HG03558 (cell line): ENCODE data around the gene SNRPD3.
"Not testable (repeated sequence)": the region's sequence is repeated elsewhere in the genome, so short reads cannot be mapped to it uniquely, and the experiment has no call there.

Source experiments
- ATAC-seq: cut with Tn5 transposase; IDR thresholded peaks from one replicate; pipeline ENCODE4 v1.9.1; 2021; ENCODE audit warnings: moderate number of reproducible peaks; ENCODE audit not compliant: unreplicated experiment; ENCODE audit errors: extremely low read depth

The SNRPD3 gene

GRCh38 chr22:24589518-24590030 lies 33.8 kb downstream of the SNRPD3 start:
- ATAC-seq, result no peak

GRCh38 chr22:24590596-24591173 lies 34.9 kb downstream of the SNRPD3 start:
- ATAC-seq, result no peak

DNA sequence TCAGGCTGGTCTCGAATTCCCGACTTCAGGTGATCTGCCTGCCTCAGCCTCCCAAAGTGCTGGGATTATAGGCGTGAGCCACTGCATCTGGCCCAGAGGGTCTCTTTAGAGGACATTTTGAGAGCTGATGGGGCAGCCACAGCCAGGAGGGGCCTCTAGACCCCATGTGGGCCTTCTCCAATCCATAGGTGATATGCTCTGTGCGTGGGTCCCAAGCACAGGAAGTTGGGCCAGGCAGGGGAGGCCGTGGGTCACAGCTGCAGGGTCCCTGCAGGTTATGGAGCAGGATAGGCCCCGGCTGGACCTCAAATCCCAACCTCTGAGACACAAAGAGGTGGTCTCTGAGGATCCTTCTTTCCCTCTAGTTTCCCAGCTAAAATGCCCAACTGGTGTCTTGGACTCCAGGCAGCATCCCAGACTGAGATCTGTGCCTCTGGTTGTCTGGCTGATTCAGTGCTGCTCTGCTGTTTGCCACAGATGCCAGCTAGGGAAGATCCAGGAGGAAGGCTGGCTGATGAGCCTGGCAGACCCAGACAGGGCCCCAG lies 35.6 kb downstream of the SNRPD3 start:
- no peak for ATAC-seq

- ATAC-seq, result no peak
Observed at GRCh38 chr22:24592058-24592850, 36.5 kb downstream of the SNRPD3 start.

GRCh38 chr22:24592851-24593558 lies 37.2 kb downstream of the SNRPD3 start, which contains the start of gene LRRC75B:
Gene LRRC75B, minus strand, starts transcription at chr22:24593073. Its CDS starts 34 bp downstream, at chr22:24593039.
- no peak for ATAC-seq

DNA sequence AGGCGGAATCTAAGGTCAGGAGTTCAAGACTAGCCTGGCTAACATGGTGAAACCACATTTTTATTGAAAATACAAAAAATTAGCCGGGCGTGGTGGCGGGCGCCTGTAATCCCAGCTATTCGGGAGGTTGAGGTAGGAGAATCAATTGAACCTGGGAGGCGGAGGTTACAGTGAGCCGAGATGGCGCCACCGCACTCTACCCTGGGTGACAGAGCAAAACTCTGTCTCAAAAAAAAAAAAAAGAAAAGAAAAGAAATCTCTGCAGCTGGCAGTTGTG lies 37.7 kb downstream of the SNRPD3 start:
- not testable (repeated sequence) for ATAC-seq

DNA sequence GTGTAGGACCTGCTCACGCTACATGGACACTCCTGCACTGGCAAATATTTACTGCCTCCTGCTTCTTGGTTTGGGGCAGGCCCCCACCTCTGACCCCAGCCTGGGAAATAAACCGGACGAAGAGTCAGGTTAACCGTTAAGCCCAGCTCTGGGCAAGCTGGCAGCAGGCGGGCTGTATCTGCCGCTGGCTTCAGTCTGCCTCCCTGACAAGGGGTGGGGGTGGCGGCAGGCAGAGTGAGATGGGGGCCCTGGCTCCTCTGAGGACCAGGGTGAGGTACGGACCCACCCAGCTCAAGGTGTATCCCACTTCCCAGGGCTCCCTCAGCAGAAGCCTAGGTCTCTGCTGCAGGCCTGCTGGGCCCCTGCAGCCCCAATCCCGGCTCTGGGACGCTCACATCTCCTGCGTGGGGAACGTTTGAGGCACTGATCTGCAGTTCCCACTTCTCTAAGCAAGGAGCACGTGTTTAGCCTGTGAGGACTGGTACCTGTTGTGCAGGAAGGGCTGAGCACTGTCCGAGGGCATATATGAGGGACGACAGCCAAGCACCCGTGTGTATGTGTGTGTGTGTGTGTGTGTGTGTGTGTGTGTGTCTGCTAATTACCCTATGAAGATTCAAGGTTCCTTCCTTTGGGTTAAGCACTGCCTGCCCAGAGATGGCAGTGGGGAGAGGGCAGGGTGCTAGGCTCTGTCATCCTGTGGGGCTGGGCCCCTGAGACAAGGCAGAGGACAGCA lies 38.2 kb downstream of the SNRPD3 start:
- no peak for ATAC-seq

DNA sequence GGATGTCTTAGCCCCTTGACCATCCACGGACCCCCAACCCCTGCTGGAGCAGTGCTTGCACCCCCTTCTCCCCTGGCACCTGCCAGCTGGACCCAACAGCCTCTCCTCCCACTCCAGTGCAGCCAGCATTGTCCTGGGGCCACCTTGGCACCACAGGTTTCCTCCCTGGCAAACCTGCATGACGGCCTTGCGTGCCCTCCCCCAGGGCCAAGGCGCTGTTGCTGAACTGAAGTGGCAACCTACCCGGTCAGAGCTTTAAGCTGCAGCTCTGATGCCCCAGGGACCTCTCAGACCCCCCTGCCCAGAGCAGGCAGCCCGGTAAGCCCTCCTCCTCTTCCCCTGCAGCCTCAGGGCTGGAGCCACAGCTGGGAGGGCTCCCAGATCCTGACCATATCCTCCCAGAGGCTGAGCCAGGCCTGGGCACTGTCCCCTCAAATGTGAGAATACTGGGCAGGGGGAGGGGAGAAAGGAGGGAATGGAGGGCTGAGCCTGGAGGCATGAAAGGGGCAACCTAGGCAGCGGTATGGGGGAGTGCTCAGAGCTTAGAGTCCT lies 38.8 kb downstream of the SNRPD3 start:
- ATAC-seq, result no peak

DNA sequence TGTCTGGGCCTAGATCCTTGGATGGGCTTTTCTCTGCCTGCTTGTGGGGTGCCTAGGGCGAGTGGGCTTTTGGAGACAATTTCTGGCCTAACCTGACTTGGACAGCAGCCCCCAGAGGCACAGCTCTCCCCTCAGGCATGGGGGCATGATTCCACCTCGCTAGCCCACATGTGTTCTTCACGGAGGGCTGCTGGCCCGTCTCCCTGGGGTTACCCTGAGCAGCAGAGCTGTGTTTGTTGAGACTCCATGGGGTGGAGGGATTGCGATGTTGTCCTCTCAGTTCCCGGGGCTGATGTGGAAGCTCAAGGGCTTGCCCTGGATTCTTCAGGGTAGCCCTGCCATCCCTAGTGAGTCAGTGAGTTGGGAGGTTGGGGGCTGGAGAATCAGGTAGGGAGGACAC lies 39.4 kb downstream of the SNRPD3 start:
- ATAC-seq, result no peak

DNA sequence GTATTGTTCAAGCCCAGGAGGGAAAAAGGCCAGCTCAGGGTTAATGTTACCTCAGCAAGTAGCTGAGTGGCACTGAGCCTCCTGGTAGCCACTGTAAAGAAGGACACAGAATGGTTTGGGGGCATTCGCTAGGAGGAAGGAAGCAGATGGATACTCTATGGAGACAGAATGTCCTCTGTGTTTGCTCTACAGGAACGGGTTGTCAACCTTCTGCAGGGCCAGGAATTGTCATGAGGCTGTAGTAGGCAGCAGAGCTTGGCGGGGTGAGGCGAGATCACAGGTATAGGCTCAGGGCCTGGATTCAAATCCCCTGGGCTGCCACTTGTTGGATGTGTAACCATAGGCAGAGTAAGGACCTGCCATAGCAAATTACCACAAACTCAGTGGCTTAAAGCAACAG lies 40.1 kb downstream of the SNRPD3 start:
- no peak for ATAC-seq

GRCh38 chr22:24597076-24597475 lies 41.3 kb downstream of the SNRPD3 start:
- not testable (repeated sequence) for ATAC-seq

DNA sequence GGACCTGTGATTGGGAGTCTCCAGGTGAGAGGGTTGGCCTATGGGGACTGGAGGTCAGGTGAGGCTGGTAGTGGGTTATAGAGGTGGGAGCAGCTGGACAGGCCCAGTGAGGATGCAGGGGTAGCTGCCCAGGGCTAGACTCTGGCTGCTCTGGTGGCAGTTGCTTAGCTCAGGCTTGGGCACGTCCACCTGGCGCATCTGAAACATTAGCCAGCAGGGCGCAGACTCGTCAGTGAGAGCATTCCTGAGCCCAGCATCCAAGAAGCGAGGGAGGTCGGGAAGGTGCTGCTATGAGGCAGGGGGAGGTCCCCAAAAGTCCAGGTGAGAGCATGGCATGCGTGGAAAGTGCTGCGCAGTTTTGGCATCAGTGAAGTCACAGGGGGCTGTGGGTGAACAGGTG lies 43.7 kb downstream of the SNRPD3 start:
- no peak for ATAC-seq

DNA sequence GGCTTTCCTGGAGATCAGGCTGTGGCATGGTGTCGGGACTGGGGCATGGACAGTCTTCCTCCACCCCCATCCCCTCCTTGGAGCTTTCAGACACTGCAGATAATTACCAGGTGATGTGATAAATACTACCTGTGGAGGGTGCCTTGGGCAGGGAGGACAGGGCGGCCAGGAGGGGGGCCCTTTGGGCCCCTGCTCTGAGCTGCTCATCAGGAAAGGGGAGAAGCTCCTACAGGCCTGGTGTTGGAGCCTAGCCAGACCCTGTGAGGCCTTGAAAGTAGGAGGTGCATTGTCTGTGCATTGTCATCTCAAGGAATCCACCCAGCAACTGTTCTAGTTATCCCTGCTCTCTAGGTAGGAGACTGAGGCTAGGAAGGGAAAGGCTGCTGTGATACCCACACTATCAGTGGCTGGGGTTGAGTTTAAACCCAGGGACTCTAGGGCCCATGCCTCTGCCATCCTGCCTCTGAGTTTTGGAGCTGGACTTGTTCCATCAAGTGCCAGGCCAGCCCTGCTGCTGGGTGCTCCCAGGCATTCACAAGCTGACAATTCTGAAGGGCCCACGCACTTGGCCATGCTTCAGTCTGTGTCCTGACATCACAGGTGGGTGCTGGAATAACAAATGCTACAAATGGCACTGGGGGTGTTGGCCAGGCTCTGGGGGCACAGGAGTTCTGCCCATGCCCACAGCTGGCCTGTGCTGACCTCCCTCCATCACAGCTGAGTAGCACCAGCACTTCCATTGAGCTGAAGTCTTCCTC lies 44.3 kb downstream of the SNRPD3 start:
- not testable (repeated sequence) for ATAC-seq

DNA sequence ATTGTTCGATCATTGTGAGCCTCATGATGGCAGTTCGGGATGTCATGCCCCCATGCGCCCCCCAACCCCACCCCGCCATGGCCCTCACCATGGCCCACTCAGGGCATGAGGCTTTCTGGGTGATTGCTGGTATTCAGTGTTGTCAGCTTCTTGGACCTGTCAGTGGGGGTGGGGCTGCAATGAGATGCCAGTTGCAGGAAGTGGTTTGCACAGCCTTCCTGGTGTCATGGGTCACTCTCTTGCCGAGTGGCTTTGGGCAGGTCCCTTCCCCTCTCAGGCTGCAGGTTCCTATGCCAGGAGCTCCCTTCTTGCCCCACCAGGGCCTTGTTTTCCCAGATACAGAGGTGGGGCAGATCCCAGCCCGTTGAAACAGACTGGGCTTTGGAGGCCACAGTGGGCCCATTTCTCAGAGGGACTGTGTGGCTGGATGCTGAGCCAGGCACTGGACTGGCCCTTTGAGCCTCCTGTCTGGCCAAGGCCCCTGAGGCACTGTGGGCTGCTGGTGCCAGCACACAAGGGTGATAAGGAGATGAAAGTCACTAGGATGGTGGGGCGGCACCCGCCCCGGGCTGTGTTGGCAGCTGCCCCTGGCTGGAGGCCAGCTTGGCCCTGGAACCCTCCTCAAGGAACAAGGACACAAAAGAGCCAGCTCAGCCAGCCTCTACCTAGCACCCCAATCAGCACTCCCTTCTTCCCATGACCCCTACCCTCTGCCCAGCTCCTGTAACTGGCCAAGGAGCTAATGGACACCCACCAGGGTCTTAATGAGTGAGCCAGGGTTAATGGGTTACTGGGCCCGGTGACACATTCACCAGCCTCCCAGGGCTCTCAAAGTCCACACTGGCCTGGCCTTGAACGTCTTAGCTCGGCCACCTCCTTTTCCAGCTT lies 45.7 kb downstream of the SNRPD3 start:
- ATAC-seq, result no peak

GRCh38 chr22:24602105-24602749 lies 46.4 kb downstream of the SNRPD3 start:
- ATAC-seq, result not testable (repeated sequence)

- not testable (repeated sequence) for ATAC-seq
Observed at GRCh38 chr22:24602847-24603769, 47.3 kb downstream of the SNRPD3 start, which contains the start of gene GGT1. Gene GGT1, plus strand, starts transcription at chr22:24603193. Its CDS starts 7,889 bp downstream, at chr22:24611082.
